H1 (cell line): ENCODE results near the gene UBE2D2. TPM values are rescaled to one million over a fixed set of nuclear protein-coding genes. Genes with fewer than 3 reads are reported as not detected.

Experiments
- RNF2 ChIP-seq: fragments of 200-900, 300-1000 bp; sonication (generic); IDR thresholded peaks from 2 replicates; pipeline ENCODE4 v1.7.1; 2016; ENCODE audit warnings: borderline replicate concordance, low read depth, mild to moderate bottlenecking, antibody characterized with exemption, low read length; ENCODE audit not compliant: poor library complexity, severe bottlenecking; ENCODE audit errors: missing control alignments
- polyA plus RNA-seq, 7 experiments: library from polyadenylated mRNA; depleted of rRNA in 3 of 7; stranded (reverse) in 5 of 7; unstranded in 2 of 7; fragments of >200 nt in 5 of 7; fragments of 200-250 nt in 2 of 7; gene quantifications; 1 replicate in 5 of 7; 2 replicates in 1 of 7; 4 replicates in 1 of 7; pipeline versions ENCODE4 v1.2.1 to v1.2.3, GENCODE V29; 2011 to 2013; ENCODE audit warnings: missing spikeins in 2 of 7, mixed read lengths in 2 of 7
- total RNA-seq: library from RNA; stranded (reverse); fragmentation: NEBNext Ultra II Directional; extraction: Animal tissue kit (Norgen Biotek cat#: 25700); gene quantifications from 2 replicates; pipeline ENCODE4 v1.2.1, GENCODE V29; 2021

The UBE2D2 gene
- total and polyA plus RNA-seq, 2 of the 8 experiments (the other 6 are each of a cell fraction or from before 2014, with no cell fraction given) = 66.9 to 203 TPM

- peak; percentile 8 for TF ChIP-seq RNF2
- TF ChIP-seq, all 59 proteins: peak for 5
These were observed 85.9 kb downstream of the UBE2D2 start (continued) for GRCh38 chr5:139646912-139647505.
